Mesenchymal stem cell (in vitro differentiated cells and primary cell): ENCODE results near the gene ZSWIM7.

Experiments
- DNase-seq: peaks from one replicate; pipeline ENCODE4 v3.0.0-alpha.2; 2013
- H2AFZ ChIP-seq: one replicate; pipeline ENCODE4 v1.6.1; 2013; ENCODE audit warnings: low read depth, mild to moderate bottlenecking, control low read depth, inconsistent platforms, low read length, moderate library complexity
- H2AK5ac ChIP-seq: 2 replicates; pipeline ENCODE4 v1.6.1; 2013; ENCODE audit warnings: low read length, moderate library complexity, mild to moderate bottlenecking, inconsistent platforms; ENCODE audit not compliant: severe bottlenecking
- H2BK120ac ChIP-seq: one replicate; pipeline ENCODE4 v1.6.1; 2013; ENCODE audit warnings: low read depth, mild to moderate bottlenecking, inconsistent platforms, low read length, moderate library complexity
- H2BK12ac ChIP-seq, 2 experiments: one replicate each; pipeline ENCODE4 v1.6.1; 2013; ENCODE audit warnings: inconsistent platforms in 2 of 2, low read length in 2 of 2, mild to moderate bottlenecking in 2 of 2, moderate library complexity in 2 of 2, control low read depth in 1 of 2
- H2BK15ac ChIP-seq: one replicate; pipeline ENCODE4 v1.6.1; 2013; ENCODE audit warnings: mild to moderate bottlenecking, low read depth, inconsistent platforms; ENCODE audit not compliant: poor library complexity, severe bottlenecking
- H2BK5ac ChIP-seq: 2 replicates; pipeline ENCODE4 v1.6.1; 2013; ENCODE audit warnings: low read depth, mild to moderate bottlenecking, low read length, control low read depth, inconsistent platforms; ENCODE audit not compliant: poor library complexity, severe bottlenecking
- H3K14ac ChIP-seq, 2 experiments: one replicate each; pipeline ENCODE4 v1.6.1; 2013; ENCODE audit warnings: inconsistent platforms in 2 of 2, low read length in 2 of 2, control low read depth in 1 of 2, mild to moderate bottlenecking in 1 of 2, moderate library complexity in 1 of 2
- H3K18ac ChIP-seq, 2 experiments: one replicate each; pipeline ENCODE4 v1.6.1; 2013; ENCODE audit warnings: inconsistent platforms in 2 of 2, low read length in 2 of 2, control low read depth in 1 of 2, low read depth in 1 of 2, mild to moderate bottlenecking in 1 of 2
- H3K23ac ChIP-seq, 2 experiments: one replicate each; pipeline ENCODE4 v1.6.1; 2013; ENCODE audit warnings: inconsistent platforms in 2 of 2, low read length in 2 of 2, mild to moderate bottlenecking in 2 of 2, moderate library complexity in 2 of 2, control low read depth in 1 of 2
- H3K27ac ChIP-seq: 2 replicates; pipeline ENCODE4 v1.5.1; 2013; ENCODE audit warnings: mild to moderate bottlenecking, moderate library complexity, low read length, control low read depth, inconsistent platforms; ENCODE audit not compliant: poor library complexity, severe bottlenecking
- H3K27me3 ChIP-seq, 2 experiments: 2 replicates each; pipeline versions ENCODE4 v1.6.1 to v1.7.0; 2013; ENCODE audit warnings: low read length in 2 of 2, mild to moderate bottlenecking in 2 of 2, moderate library complexity in 2 of 2, control low read depth in 1 of 2, inconsistent platforms in 1 of 2; ENCODE audit not compliant: control insufficient read depth in 1 of 2, insufficient read depth in 1 of 2
- H3K36me3 ChIP-seq, 2 experiments: 2 replicates each; pipeline versions ENCODE4 v1.6.1 to v1.7.0; 2013; ENCODE audit warnings: low read length in 2 of 2, control low read depth in 1 of 2, inconsistent platforms in 1 of 2, low read depth in 1 of 2, mild to moderate bottlenecking in 1 of 2; ENCODE audit not compliant: insufficient read depth in 2 of 2, control insufficient read depth in 1 of 2
- H3K4ac ChIP-seq, 2 experiments: one replicate each; pipeline ENCODE4 v1.6.1; 2013; ENCODE audit warnings: inconsistent platforms in 2 of 2, low read length in 2 of 2, mild to moderate bottlenecking in 2 of 2, moderate library complexity in 2 of 2, control low read depth in 1 of 2, low read depth in 1 of 2
- H3K4me1 ChIP-seq: 2 replicates; pipeline ENCODE4 v1.6.1; 2013; ENCODE audit warnings: low read depth, low read length, control low read depth; ENCODE audit not compliant: control insufficient read depth, insufficient read depth
- H3K4me2 ChIP-seq: 2 replicates; pipeline ENCODE4 v1.6.1; 2013; ENCODE audit warnings: low read length, mild to moderate bottlenecking, inconsistent platforms; ENCODE audit not compliant: poor library complexity, severe bottlenecking
- H3K4me3 ChIP-seq, 2 experiments: 2 replicates each; pipeline versions ENCODE4 v1.5.1 to v1.7.0; 2013; ENCODE audit warnings: low read length in 2 of 2, mild to moderate bottlenecking in 2 of 2, control low read depth in 1 of 2, low read depth in 1 of 2; ENCODE audit not compliant: insufficient read depth in 1 of 2
- H3K79me1 ChIP-seq: replicated peaks from 2 replicates; pipeline ENCODE4 v1.6.1; 2013; ENCODE audit warnings: mild to moderate bottlenecking, control low read depth, low read length, inconsistent platforms; ENCODE audit not compliant: poor library complexity, severe bottlenecking
- H3K9ac ChIP-seq: 2 replicates; pipeline ENCODE4 v1.7.0; 2013; ENCODE audit warnings: mild to moderate bottlenecking, low read length, moderate library complexity
- H3K9me3 ChIP-seq: 2 replicates; pipeline ENCODE4 v1.7.0; 2013; ENCODE audit warnings: mild to moderate bottlenecking, low read length; ENCODE audit not compliant: control insufficient read depth
- H4K8ac ChIP-seq: one replicate; pipeline ENCODE4 v1.6.1; 2013; ENCODE audit warnings: inconsistent platforms, mild to moderate bottlenecking, low read length, moderate library complexity
- H4K91ac ChIP-seq: one replicate; pipeline ENCODE4 v1.6.1; 2013; ENCODE audit warnings: mild to moderate bottlenecking, low read length, inconsistent platforms
- WGBS: methylation state at CpG from one replicate; pipeline ENCODE4 v1.1.7; 2013; ENCODE audit warnings: mixed read lengths; 5-methylcytosine and 5-hydroxymethylcytosine counted together

ZSWIM7 gene

GRCh38 chr17:15934866-15935265 lies 64.6 kb downstream of the ZSWIM7 start:
- Histone ChIP-seq H2BK12ac (no peak overlapping the region), H2AFZ (no peak overlapping the region), H4K91ac (no peak overlapping the region), H3K4ac (no peak overlapping the region), H3K9ac (no peak overlapping the region), H3K27me3 (peaks cover 0 to 1% of the 10 kb centered on the region in 2 experiments), H3K4me1 (peaks cover 2% of the 10 kb centered on the region), H3K4me2 (no peak overlapping the region), H2AK5ac (no peak overlapping the region), H3K36me3 (no peaks in the 10 kb centered on the region), H3K4me3 (no peak overlapping the region), H3K23ac (no peak overlapping the region), H2BK15ac (no peak overlapping the region), H2BK5ac (no peak overlapping the region), H3K14ac (no peak overlapping the region), H3K79me1 (no peaks in the 10 kb centered on the region), H4K8ac (no peak overlapping the region), H3K9me3 (no peaks in the 10 kb centered on the region), H3K18ac (no peak overlapping the region), H3K27ac (no peak overlapping the region), H2BK120ac (no peak overlapping the region)
- 100% methylated on average over 1 of the region's 5 CpGs for WGBS
- DNase-seq: no peak

GRCh38 chr17:15931394-15931793 lies 68.1 kb downstream of the ZSWIM7 start:
- Histone ChIP-seq H2AFZ (no peak overlapping the region), H2AK5ac (no peak overlapping the region), H3K4me3 (no peak overlapping the region), H3K18ac (no peak overlapping the region), H2BK15ac (no peak overlapping the region), H3K4ac (no peak overlapping the region), H2BK12ac (no peak overlapping the region), H3K4me2 (no peak overlapping the region), H3K14ac (no peak overlapping the region), H4K91ac (no peak overlapping the region), H3K9me3 (no peaks in the 10 kb centered on the region), H2BK120ac (no peak overlapping the region), H4K8ac (peak overlapping the region; percentile 35), H3K79me1 (no peaks in the 10 kb centered on the region), H3K23ac (no peak overlapping the region), H3K27me3 (peaks cover 0 to 16% of the 10 kb centered on the region in 2 experiments), H3K27ac (no peak overlapping the region), H3K36me3 (no peaks in the 10 kb centered on the region), H3K4me1 (peaks cover 2% of the 10 kb centered on the region), H3K9ac (no peak overlapping the region), H2BK5ac (no peak overlapping the region)
- DNase-seq: no peak

DNA sequence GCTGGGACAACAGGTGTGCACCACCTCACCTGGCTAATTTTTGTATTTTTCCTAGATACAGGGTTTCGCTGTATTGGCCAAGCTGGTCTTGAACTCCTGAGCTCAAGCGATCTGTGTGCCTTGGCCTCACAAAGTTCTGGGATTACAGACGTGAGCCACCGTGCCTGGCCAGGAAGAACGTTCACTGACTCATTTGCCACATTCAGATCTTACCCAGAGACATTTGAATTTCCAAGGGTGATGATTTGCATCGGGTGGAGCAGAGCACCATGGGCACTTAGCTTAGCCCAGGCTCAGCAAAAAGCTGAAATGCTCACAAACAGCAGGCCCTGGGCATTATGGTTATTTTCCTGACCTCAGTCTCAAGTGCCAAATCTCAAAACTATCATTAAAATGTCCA lies 69.1 kb downstream of the ZSWIM7 start:
- DNase-seq: no peak
- Histone ChIP-seq H3K18ac (no peak overlapping the region), H4K8ac (no peak overlapping the region), H3K9me3 (no peaks in the 10 kb centered on the region), H3K4me2 (no peak overlapping the region), H3K4me1 (peaks cover 2% of the 10 kb centered on the region), H3K36me3 (no peaks in the 10 kb centered on the region), H3K4me3 (no peak overlapping the region), H3K9ac (no peak overlapping the region), H2BK5ac (no peak overlapping the region), H4K91ac (no peak overlapping the region), H3K27me3 (peaks cover 0 to 16% of the 10 kb centered on the region in 2 experiments), H2AFZ (no peak overlapping the region), H2BK15ac (no peak overlapping the region), H3K23ac (no peak overlapping the region), H3K4ac (no peak overlapping the region), H2BK12ac (peak overlapping the region in 1 of 2 experiments; percentile 24), H2AK5ac (no peak overlapping the region), H3K27ac (no peak overlapping the region), H3K14ac (no peak overlapping the region), H3K79me1 (no peaks in the 10 kb centered on the region), H2BK120ac (no peak overlapping the region)
- WGBS: 66% methylated on average over 6 of the region's 6 CpGs

DNA sequence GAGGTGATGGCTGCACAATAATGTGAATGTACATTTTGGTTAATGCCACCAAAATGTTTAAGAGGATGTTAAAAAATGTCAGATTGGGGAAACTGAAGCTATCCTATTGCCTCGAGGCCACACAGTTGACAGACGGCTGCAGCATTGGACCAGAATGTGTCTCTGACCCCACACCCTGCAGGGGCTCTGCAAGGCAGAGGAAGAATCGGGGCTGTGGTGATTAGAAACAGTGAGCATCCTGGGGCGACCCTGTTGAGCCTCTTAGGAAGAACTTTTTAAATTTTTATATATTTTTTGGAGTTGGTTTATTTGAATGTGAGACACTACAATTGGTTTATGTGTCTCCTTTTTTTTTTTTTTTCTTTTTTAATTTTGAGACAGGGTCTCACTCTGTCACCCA lies 69.6 kb downstream of the ZSWIM7 start:
- Histone ChIP-seq H3K36me3 (no peaks in the 10 kb centered on the region), H3K14ac (no peak overlapping the region), H4K91ac (no peak overlapping the region), H3K27me3 (peaks cover 0 to 16% of the 10 kb centered on the region in 2 experiments), H2BK15ac (no peak overlapping the region), H3K23ac (no peak overlapping the region), H3K18ac (no peak overlapping the region), H3K4ac (no peak overlapping the region), H3K9ac (no peak overlapping the region), H3K4me2 (no peak overlapping the region), H2BK5ac (no peak overlapping the region), H3K27ac (no peak overlapping the region), H2BK120ac (no peak overlapping the region), H2AFZ (no peak overlapping the region), H4K8ac (no peak overlapping the region), H3K9me3 (no peaks in the 10 kb centered on the region), H3K79me1 (no peaks in the 10 kb centered on the region), H2AK5ac (no peak overlapping the region), H2BK12ac (no peak overlapping the region), H3K4me1 (peaks cover 2% of the 10 kb centered on the region), H3K4me3 (no peak overlapping the region)
- WGBS: 75% methylated on average over 4 of the region's 4 CpGs
- DNase-seq: no peak
